Activated B cell treated with CpG ODN at 0.5 μM for 24 hours (primary cell): Measurements from ENCODE around the gene ZNF664. TPM values are rescaled to one million over a fixed set of nuclear protein-coding genes. Genes with fewer than 3 reads are reported as not detected.

ENCODE experiments used
- ATAC-seq: fragments of 200-7000 bp; cut with Tn5 transposase; one replicate; pipeline ENCODE4 v1.10.0; 2021; ENCODE audit warnings: low read depth, mild to moderate bottlenecking, moderate library complexity
- CTCF ChIA-PET: fragments of 350-600 bp; sonication (Branson Sonifier 250); formaldehyde crosslinking; loops from one replicate; lab custom pipeline; 2021; ENCODE audit warnings: antibody characterized with exemption; lab: Charles Lee
- POLR2A ChIA-PET: fragments of 350-600 bp; sonication (Branson Sonifier 250); formaldehyde crosslinking; loops from one replicate; lab custom pipeline; 2021; ENCODE audit warnings: antibody characterized with exemption; lab: Charles Lee
- DNase-seq: peaks from one replicate; pipeline ENCODE4 v3.0.0; 2022
- H3K27ac Mint-ChIP-seq: one replicate; pipeline ENCODE4 v1.8.0; 2020; ENCODE audit warnings: mixed read lengths
- H3K27me3 Mint-ChIP-seq: one replicate; pipeline ENCODE4 v1.8.0; 2021; ENCODE audit warnings: mixed read lengths
- H3K36me3 Mint-ChIP-seq: one replicate; pipeline ENCODE4 v1.8.0; 2021; ENCODE audit warnings: low read depth, mixed read lengths
- H3K4me1 Mint-ChIP-seq: one replicate; pipeline ENCODE4 v1.8.0; 2021; ENCODE audit warnings: mixed read lengths
- H3K4me3 Mint-ChIP-seq: one replicate; pipeline ENCODE4 v1.8.0; 2020; ENCODE audit warnings: mild to moderate bottlenecking, mixed read lengths
- H3K9me3 Mint-ChIP-seq: one replicate; pipeline ENCODE4 v1.8.0; 2020; ENCODE audit warnings: mixed read lengths
- CTCF ChIP-seq: fragments of 200-600 bp; IDR thresholded peaks from one replicate; pipeline ENCODE4 v1.8.0; 2022; ENCODE audit warnings: antibody characterized with exemption, mild to moderate bottlenecking
- intact Hi-C: fragments of 100-400 bp; cut with micrococcal nuclease; formaldehyde crosslinking; loops from one replicate; pipeline ENCODE4 v1.15.1; 2024
- total RNA-seq: library from RNA; stranded (reverse); gene quantifications from 2 replicates; pipeline ENCODE4 v1.2.3, GENCODE V29; 2022

Gene ZNF664
- total RNA-seq: 35.6 and 40.7 TPM in 2 replicates

DNA sequence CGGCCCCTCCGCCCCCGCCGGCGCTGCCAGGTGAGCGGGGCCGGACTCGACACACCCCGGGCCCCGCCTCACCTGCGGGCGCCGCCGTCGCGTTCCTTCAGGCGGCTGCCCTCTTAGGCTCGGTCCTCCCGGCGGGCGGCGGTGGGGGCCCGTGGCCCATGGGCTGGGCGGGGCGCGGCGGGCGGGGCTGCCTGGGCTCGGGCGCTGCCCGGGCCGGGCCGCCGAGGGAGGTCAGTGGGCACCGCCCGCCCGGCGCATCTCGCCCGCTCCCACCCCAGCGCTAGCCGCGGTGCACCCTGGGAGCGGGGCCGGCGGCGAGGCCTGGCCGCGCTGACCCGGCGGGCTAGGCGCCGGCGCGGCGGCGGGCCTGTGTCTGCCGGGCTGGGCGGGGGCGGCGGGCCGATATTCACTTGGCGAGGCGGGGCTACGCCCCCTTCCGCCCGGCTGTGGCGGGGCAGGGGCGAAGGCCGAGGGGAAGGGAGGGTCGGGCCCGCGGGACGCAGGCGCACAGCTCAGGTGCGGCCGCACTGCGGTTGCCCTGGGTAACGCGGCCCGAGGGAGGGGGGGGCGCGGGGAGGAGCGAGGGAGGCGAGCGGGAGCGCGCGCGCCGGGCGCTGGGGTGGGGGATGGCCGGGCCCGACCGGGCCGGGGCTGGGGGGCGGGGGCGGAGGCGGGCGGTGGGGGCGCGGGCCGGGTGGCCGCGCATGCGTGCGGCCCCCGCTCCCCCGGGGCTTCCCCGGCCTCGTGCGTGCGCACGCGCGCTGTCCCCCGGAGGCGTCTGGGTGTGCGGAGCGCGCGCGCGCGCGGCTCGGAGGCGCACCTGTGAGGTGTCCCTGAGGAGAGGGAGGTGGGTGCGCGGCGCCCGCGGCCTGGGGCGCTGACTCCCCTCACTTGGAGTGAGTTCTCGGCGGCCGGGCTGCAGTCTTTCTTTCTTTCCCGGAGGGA, at the start of gene ZNF664, which contains the start of gene CCDC92:
ZNF664 (plus strand) TSS at position 759 of the 945 bp plus-strand sequence. CDS start 38,930 bp downstream, outside the sequence.
CCDC92 (minus strand) TSS at position 375 of the 945 bp plus-strand sequence. CDS start 28,526 bp downstream, outside the sequence.
- H3K36me3 Mint-ChIP-seq: peaks cover 20% of the 10 kb centered on the region
- no peaks in the 10 kb centered on the region for H3K27me3 Mint-ChIP-seq
- intact Hi-C loops: loop anchor here (1.0 to 10.0 kb wide), 4 partner anchors 595 to 1708 kb away; partner anchors contain the start of genes MPHOSPH9, MTRFR, NCOR2 and VPS33A
- peak within 1 kb of the TSS; percentile 88 for H3K27ac Mint-ChIP-seq
- ChIA-PET POLR2A (interaction anchor here (0.5 to 1.2 kb wide), 6 partner anchors 8 to 1017 kb away, joined by 3 to 4 read pairs (median 3); partner anchors contain the start of genes ATP6V0A2 and UBC), CTCF (no interaction called here)
- DNase-seq: peak; percentile 98
- ATAC-seq: peak; percentile 84
- peaks cover 15% of the 10 kb centered on the region for H3K4me1 Mint-ChIP-seq
- no peak for TF ChIP-seq CTCF
- H3K4me3 Mint-ChIP-seq: peak within 1 kb of the TSS; percentile 92
- H3K9me3 Mint-ChIP-seq: no peaks in the 10 kb centered on the region

GRCh38 chr12:123923927-123924326, 49.1 kb upstream of the ZNF664 start:
- Mint-ChIP-seq H3K27ac (no peak overlapping the region), H3K4me3 (no peak overlapping the region), H3K9me3 (no peaks in the 10 kb centered on the region), H3K36me3 (no peaks in the 10 kb centered on the region), H3K4me1 (peaks cover 8% of the 10 kb centered on the region), H3K27me3 (peaks cover 32% of the 10 kb centered on the region)
- ChIA-PET CTCF (no interaction called here), POLR2A (no interaction called here)
- no peak for TF ChIP-seq CTCF
- ATAC-seq: no peak
- intact Hi-C loops: no loop called here
- DNase-seq: no peak

GRCh38 chr12:123924539-123924938, 48.5 kb upstream of the ZNF664 start:
- Mint-ChIP-seq H3K9me3 (no peaks in the 10 kb centered on the region), H3K27me3 (peaks cover 32% of the 10 kb centered on the region), H3K27ac (no peak overlapping the region), H3K4me1 (peaks cover 8% of the 10 kb centered on the region), H3K4me3 (no peak overlapping the region), H3K36me3 (no peaks in the 10 kb centered on the region)
- ATAC-seq: no peak
- no peak for DNase-seq
- TF ChIP-seq CTCF: no peak
- CTCF ChIA-PET: no interaction called here
- intact Hi-C loops: no loop called here
- POLR2A ChIA-PET: no interaction called here

DNA sequence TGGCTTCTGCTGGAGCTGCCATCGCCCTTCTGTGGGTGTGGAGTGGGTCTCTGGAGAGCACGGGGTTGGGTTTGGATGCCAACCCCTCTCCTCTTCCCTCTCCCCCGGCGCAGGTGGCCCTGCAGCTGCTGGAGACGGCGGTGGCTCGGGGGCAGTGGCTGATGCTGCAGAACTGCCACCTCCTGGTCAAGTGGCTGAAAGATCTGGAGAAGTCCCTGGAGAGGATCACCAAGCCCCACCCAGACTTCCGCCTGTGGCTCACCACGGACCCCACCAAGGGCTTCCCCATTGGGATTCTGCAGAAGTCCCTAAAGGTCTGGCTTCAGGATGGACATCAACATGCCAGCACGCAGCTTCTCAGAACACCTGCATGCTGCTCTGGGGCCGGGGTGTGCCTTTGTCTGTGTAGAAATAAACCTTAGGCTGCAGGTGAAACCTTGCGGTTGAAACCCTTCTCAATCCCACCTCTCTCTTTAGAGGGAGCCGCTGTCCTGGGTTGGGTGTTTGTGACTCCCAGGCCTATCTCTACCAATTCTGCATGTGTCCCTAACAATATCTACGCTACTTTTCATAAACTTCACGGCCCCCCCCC, 44.6 kb upstream of the ZNF664 start:
- intact Hi-C loops: no loop called here
- TF ChIP-seq CTCF: no peak
- ChIA-PET POLR2A (interaction anchor here (1.0 kb wide), 1 partner anchor 8 kb away, joined by 3 read pairs; no protein-coding TSS in a partner anchor), CTCF (no interaction called here)
- no peak for DNase-seq
- H3K27me3 Mint-ChIP-seq: peaks cover 27% of the 10 kb centered on the region
- peaks cover 8% of the 10 kb centered on the region for H3K4me1 Mint-ChIP-seq
- H3K4me3 Mint-ChIP-seq: no peak overlapping the region
- ATAC-seq: no peak
- no peaks in the 10 kb centered on the region for H3K9me3 Mint-ChIP-seq
- no peaks in the 10 kb centered on the region for H3K36me3 Mint-ChIP-seq
- no peak overlapping the region for H3K27ac Mint-ChIP-seq

DNA sequence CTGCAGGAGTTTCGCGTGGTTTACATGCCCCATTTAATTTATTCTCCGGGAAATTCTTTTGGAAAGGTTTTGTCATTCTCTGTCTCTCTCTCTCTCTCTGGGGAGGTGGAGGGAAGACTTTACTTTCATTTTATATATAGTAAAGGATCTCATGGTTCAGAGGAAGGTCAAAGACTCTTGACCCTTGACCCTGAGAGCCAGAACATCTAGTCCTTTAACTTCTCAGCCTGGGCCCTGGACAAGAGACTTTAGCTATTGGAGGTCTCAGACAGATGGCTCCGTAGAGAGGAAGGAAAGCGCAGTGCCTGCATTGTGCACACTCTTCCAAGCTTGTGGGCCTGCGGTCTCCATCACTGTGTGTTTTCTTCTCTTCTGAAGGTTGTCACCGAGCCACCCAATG, 44.1 kb upstream of the ZNF664 start:
- CTCF ChIA-PET: no interaction called here
- H3K9me3 Mint-ChIP-seq: no peaks in the 10 kb centered on the region
- no peak for TF ChIP-seq CTCF

More for the DNA sequence above, 44.1 kb upstream of the ZNF664 start:
- intact Hi-C loops: no loop called here
- POLR2A ChIA-PET: no interaction called here
- Mint-ChIP-seq H3K4me3 (no peak overlapping the region), H3K4me1 (peaks cover 10% of the 10 kb centered on the region), H3K27me3 (peaks cover 27% of the 10 kb centered on the region), H3K27ac (no peak overlapping the region), H3K36me3 (no peaks in the 10 kb centered on the region)
- ATAC-seq: no peak
- DNase-seq: no peak
